PC-9 (cell line): ENCODE results near the gene TUBB2B. TPM values are rescaled to one million over a fixed set of nuclear protein-coding genes. Genes with fewer than 3 reads are reported as not detected.
"Not testable (repeated sequence)": the region's sequence is repeated elsewhere in the genome, so short reads cannot be mapped to it uniquely, and the experiment has no call there.

Experiments
- BruUV-seq: library from RNA; stranded (reverse); fragments of 400-500 nt; replicated peaks from 2 replicates; lab custom pipeline; 2021; lab: Mats Ljungman, UMichigan
- CTCF ChIA-PET: fragments of 300-600 bp; sonication (Branson Sonifier 250); formaldehyde crosslinking; loops from one replicate; lab custom pipeline; 2022; ENCODE audit warnings: antibody characterized with exemption; lab: Charles Lee
- POLR2A ChIA-PET: fragments of 300-600 bp; sonication (Branson Sonifier 250); formaldehyde crosslinking; loops from one replicate; lab custom pipeline; 2022; ENCODE audit warnings: antibody characterized with exemption; ENCODE audit not compliant: unreplicated experiment; lab: Charles Lee
- DNase-seq, 2 experiments: peaks; one replicate each; pipeline versions ENCODE4 v3.0.0 to v3.0.0-alpha.2; 2015 to 2022; ENCODE audit warnings: mixed read lengths in 1 of 2
- H2AFZ ChIP-seq: fragments of 200-600 bp; sonication (generic); 2 replicates; pipeline ENCODE4 v1.8.1; 2017; ENCODE audit warnings: antibody characterized with exemption
- H3F3A ChIP-seq: fragments of 200-600 bp; sonication (generic); 2 replicates; pipeline ENCODE4 v1.8.1; 2017; ENCODE audit warnings: antibody characterized with exemption, mild to moderate bottlenecking, low read depth; ENCODE audit not compliant: insufficient read depth
- H3K27ac ChIP-seq: fragments of 200-600 bp; sonication (generic); 2 replicates; pipeline ENCODE4 v1.6.1; 2016; ENCODE audit warnings: mixed run types
- H3K27me3 ChIP-seq: fragments of 200-600 bp; sonication (generic); 2 replicates; pipeline ENCODE4 v1.6.1; 2016; ENCODE audit warnings: low read depth, mixed run types; ENCODE audit not compliant: insufficient read depth
- H3K36me3 ChIP-seq: fragments of 200-600 bp; sonication (generic); 2 replicates; pipeline ENCODE4 v1.6.1; 2016; ENCODE audit warnings: low read depth, mixed run types
- H3K4me1 ChIP-seq: fragments of 200-600 bp; sonication (generic); replicated peaks from 2 replicates; pipeline ENCODE4 v1.6.1; 2016; ENCODE audit warnings: mixed run types; ENCODE audit not compliant: insufficient read depth
- H3K4me2 ChIP-seq: fragments of 200-600 bp; sonication (generic); 2 replicates; pipeline ENCODE4 v1.6.1; 2017; ENCODE audit warnings: mixed run types
- H3K4me3 ChIP-seq: fragments of 200-600 bp; sonication (generic); 2 replicates; pipeline ENCODE4 v1.6.1; 2016; ENCODE audit warnings: mixed run types
- H3K79me2 ChIP-seq: fragments of 200-600 bp; sonication (generic); 2 replicates; pipeline ENCODE4 v1.6.1; 2017; ENCODE audit warnings: low read depth, mixed run types
- H3K9me2 ChIP-seq: fragments of 200-600 bp; sonication (generic); 2 replicates; pipeline ENCODE4 v1.8.1; 2017; ENCODE audit warnings: mild to moderate bottlenecking; ENCODE audit not compliant: insufficient read depth
- H3K9me3 ChIP-seq: fragments of 200-600 bp; sonication (generic); 2 replicates; pipeline ENCODE4 v1.8.1; 2016; ENCODE audit warnings: low read depth; ENCODE audit not compliant: insufficient read depth
- H4K20me1 ChIP-seq: fragments of 200-600 bp; sonication (generic); 2 replicates; pipeline ENCODE4 v1.8.1; 2017; ENCODE audit not compliant: insufficient read depth
- EZH2 ChIP-seq: fragments of 200-600 bp; sonication (generic); IDR thresholded peaks from 2 replicates; pipeline ENCODE4 v1.8.0; 2017; ENCODE audit warnings: antibody characterized with exemption, low read depth
- intact Hi-C: fragments of 100-400 bp; cut with micrococcal nuclease; formaldehyde crosslinking; loops from one replicate; pipeline ENCODE4 v1.10.0; 2022; ENCODE audit not compliant: unreplicated experiment
- total RNA-seq: library from RNA; stranded (reverse); gene quantifications from 2 replicates; pipeline ENCODE4 v1.2.3, GENCODE V29; 2021
- TF ChIP-seq, protein P1 (sequence below): fragments of 200-600 bp; sonication (generic); conservative IDR thresholded peaks from 2 replicates; pipeline ENCODE4 v1.6.1; 2017; ENCODE audit warnings: mixed run types, antibody characterized with exemption, mild to moderate bottlenecking, moderate library complexity

TUBB2B gene
- total RNA-seq, 1 experiment from 2014 or later: 1.3 TPM

DNA sequence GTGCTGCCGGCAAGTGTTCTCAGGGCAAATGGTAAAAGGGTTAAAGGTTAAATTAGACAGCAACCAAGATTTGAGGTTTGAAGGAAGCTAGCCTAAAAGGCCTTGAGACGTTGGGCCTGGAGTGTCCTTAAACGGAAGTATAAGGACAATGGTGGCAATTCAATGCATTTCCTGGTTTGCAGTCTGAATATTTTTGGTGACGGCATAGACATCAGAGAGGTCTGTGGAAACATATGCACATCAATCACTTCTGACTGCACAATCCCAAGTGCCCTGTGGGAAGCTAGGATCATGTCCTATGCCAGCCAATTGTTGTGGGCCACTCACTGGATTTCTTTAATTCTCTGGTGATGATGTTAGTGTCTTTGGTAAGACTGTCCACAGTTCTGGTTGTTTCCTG lies 44.4 kb downstream of the TUBB2B start:
- intact Hi-C loops: no loop called here
- Histone ChIP-seq H3K9me3 (no peaks in the 10 kb centered on the region), H3K27me3 (no peaks in the 10 kb centered on the region), H2AFZ (no peak overlapping the region), H3K4me1 (no peaks in the 10 kb centered on the region; the same call in 1 of the 2 replicates), H3K79me2 (no peaks in the 10 kb centered on the region), H3K36me3 (no peaks in the 10 kb centered on the region), H4K20me1 (no peaks in the 10 kb centered on the region), H3K4me2 (no peak overlapping the region), H3F3A (peaks cover 4% of the 10 kb centered on the region; the same call in 1 of the 2 replicates), H3K4me3 (no peak overlapping the region), H3K9me2 (no peaks in the 10 kb centered on the region), H3K27ac (no peak overlapping the region)
- DNase-seq: no peak
- TF ChIP-seq, protein P1, sequence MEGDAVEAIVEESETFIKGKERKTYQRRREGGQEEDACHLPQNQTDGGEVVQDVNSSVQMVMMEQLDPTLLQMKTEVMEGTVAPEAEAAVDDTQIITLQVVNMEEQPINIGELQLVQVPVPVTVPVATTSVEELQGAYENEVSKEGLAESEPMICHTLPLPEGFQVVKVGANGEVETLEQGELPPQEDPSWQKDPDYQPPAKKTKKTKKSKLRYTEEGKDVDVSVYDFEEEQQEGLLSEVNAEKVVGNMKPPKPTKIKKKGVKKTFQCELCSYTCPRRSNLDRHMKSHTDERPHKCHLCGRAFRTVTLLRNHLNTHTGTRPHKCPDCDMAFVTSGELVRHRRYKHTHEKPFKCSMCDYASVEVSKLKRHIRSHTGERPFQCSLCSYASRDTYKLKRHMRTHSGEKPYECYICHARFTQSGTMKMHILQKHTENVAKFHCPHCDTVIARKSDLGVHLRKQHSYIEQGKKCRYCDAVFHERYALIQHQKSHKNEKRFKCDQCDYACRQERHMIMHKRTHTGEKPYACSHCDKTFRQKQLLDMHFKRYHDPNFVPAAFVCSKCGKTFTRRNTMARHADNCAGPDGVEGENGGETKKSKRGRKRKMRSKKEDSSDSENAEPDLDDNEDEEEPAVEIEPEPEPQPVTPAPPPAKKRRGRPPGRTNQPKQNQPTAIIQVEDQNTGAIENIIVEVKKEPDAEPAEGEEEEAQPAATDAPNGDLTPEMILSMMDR: no peak
- TF ChIP-seq EZH2: no peak
- ChIA-PET POLR2A (no interaction called here), CTCF (no interaction called here)
- BruUV-seq: no TSS peak

DNA sequence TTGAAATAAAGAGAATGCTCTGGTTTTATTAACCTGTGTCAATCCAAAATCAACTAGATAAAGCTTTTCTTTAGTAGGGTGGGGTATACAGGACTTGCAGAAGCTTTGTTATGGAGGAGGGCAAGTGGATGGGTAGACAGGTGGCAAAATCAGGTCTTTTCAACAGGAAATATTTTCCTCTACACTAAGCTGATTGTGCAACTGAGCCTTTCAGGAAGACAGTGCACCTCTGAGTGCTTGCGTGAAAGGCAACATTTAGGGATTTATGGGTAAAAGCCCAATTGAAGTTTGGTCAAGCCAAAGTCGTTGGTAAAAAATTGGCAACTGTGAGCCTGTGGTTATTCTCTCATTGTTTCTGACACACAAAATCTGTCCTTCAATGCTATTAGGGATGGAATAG lies 46.3 kb downstream of the TUBB2B start:
- no peaks in the 10 kb centered on the region for H4K20me1 ChIP-seq
- no peak overlapping the region for H3K27ac ChIP-seq
- H3K9me2 ChIP-seq: no peaks in the 10 kb centered on the region
- no peaks in the 10 kb centered on the region for H3K9me3 ChIP-seq
- TF ChIP-seq, protein P1: no peak
- TF ChIP-seq EZH2: no peak
- DNase-seq: no peak
- no peak overlapping the region for H3K4me3 ChIP-seq
- H3K4me1 ChIP-seq: peaks cover 9% of the 10 kb centered on the region
- no TSS peak for BruUV-seq
- no peaks in the 10 kb centered on the region for H3K27me3 ChIP-seq
- H2AFZ ChIP-seq: no peak overlapping the region
- H3K79me2 ChIP-seq: no peaks in the 10 kb centered on the region
- H3K4me2 ChIP-seq: no peak overlapping the region
- CTCF ChIA-PET: no interaction called here
- POLR2A ChIA-PET: no interaction called here
- H3F3A ChIP-seq: peaks cover 9% of the 10 kb centered on the region
- intact Hi-C loops: no loop called here
- H3K36me3 ChIP-seq: no peaks in the 10 kb centered on the region

DNA sequence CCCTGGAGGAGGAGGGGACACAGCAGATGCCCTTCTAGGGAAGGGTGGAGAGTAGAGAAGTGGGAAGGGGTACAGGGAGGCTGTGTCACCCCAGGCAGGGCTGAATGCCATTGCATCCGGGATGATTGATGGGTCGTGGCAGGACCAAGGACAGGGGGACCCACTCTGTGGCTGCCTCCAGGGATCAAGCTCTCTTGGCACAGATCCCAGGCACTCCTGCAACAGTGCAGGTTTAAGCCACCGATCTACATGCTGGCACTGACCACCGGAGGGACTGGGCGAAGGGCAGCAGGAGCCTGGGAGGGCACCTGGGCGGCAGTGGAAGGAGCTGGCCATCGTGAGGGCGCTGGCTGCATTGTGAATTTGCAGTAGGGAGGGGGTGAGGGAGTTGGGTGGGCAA lies 47.5 kb downstream of the TUBB2B start:
- CTCF ChIA-PET, H2AFZ ChIP-seq, H3K4me2 ChIP-seq, H3K79me2 ChIP-seq, intact Hi-C loops, H3K27ac ChIP-seq, BruUV-seq, POLR2A ChIA-PET, H4K20me1 ChIP-seq, DNase-seq, H3K9me3 ChIP-seq, H3K4me3 ChIP-seq, H3K36me3 ChIP-seq, H3K27me3 ChIP-seq, H3K9me2 ChIP-seq: not testable (repeated sequence)
- Histone ChIP-seq H3K4me1 (peaks cover 21% of the 10 kb centered on the region), H3F3A (peaks cover 19% of the 10 kb centered on the region)

DNA sequence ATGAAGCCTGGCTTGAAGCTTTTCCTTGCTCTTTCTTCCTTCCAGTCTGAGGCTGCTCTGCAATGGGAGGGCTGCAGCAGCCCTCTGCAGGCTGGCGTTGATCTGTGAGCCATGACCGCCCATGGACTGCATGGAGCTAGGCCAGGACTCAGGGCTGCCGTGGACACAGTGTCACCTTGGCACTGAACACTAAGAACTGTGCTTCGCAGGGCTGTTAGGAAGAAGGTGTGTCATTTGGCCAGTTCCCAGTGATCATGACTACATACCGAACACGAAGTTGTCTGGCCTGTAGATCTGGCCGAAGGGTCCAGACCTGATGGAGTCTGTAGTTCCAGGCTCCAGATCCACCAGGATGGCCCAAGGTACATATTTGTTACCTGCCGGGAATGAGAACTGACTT lies 48.8 kb downstream of the TUBB2B start:
- Histone ChIP-seq H3K4me1 (peaks cover 23% of the 10 kb centered on the region), H3F3A (peaks cover 21% of the 10 kb centered on the region)
- H3K27me3 ChIP-seq, POLR2A ChIA-PET, H3K9me2 ChIP-seq, H4K20me1 ChIP-seq, H2AFZ ChIP-seq, H3K36me3 ChIP-seq, intact Hi-C loops, H3K4me2 ChIP-seq, H3K79me2 ChIP-seq, H3K4me3 ChIP-seq, H3K9me3 ChIP-seq, BruUV-seq, DNase-seq, H3K27ac ChIP-seq: not testable (repeated sequence)
- CTCF ChIA-PET: interaction anchor here (0.6 kb wide), 1 partner anchor 2000 kb away, joined by 6 read pairs; no protein-coding TSS in a partner anchor
